ACC112 (cell line): ENCODE results near the gene NT5C1B.

ENCODE experiments used
- H2AFZ ChIP-seq: fragments of 200-600 bp; sonication (generic); one replicate; pipeline ENCODE4 v1.6.0; 2017; ENCODE audit warnings: antibody characterized with exemption, low read length; ENCODE audit not compliant: unreplicated experiment
- H3K27ac ChIP-seq: fragments of 200-600 bp; sonication (generic); 2 replicates; pipeline ENCODE4 v1.5.1; 2014; ENCODE audit warnings: low read depth, mild to moderate bottlenecking, antibody characterized with exemption, low read length, moderate library complexity
- H3K27me3 ChIP-seq: fragments of 200-600 bp; sonication (generic); 2 replicates; pipeline ENCODE4 v1.6.1; 2014; ENCODE audit warnings: mild to moderate bottlenecking, antibody characterized with exemption, low read length, moderate library complexity, mixed read lengths; ENCODE audit not compliant: insufficient read depth
- H3K36me3 ChIP-seq: fragments of 200-600 bp; sonication (generic); 2 replicates; pipeline ENCODE4 v1.6.1; 2016; ENCODE audit warnings: mild to moderate bottlenecking, antibody characterized with exemption, low read length, moderate library complexity, mixed read lengths; ENCODE audit not compliant: insufficient read depth
- H3K4me1 ChIP-seq: fragments of 200-600 bp; sonication (generic); one replicate; pipeline ENCODE4 v1.6.1; 2016; ENCODE audit warnings: low read length, mixed read lengths; ENCODE audit not compliant: insufficient read depth, unreplicated experiment, control insufficient read depth
- H3K4me3 ChIP-seq: fragments of 200-600 bp; sonication (generic); 2 replicates; pipeline ENCODE4 v1.5.1; 2014; ENCODE audit warnings: mild to moderate bottlenecking, low read depth, low read length
- H3K79me2 ChIP-seq: fragments of 200-600 bp; sonication (generic); one replicate; pipeline ENCODE4 v1.6.0; 2016; ENCODE audit warnings: low read length; ENCODE audit not compliant: control insufficient read depth, unreplicated experiment, insufficient read depth

NT5C1B gene

GRCh38 chr2:18620867-18621632 is 31.7 kb upstream of the NT5C1B start:
- Histone ChIP-seq H3K4me3 (no peak overlapping the region), H3K27me3 (no peaks in the 10 kb centered on the region), H3K4me1 (peaks cover 40% of the 10 kb centered on the region), H3K27ac (peak overlapping the region; percentile 17; the same call in 1 of the 2 replicates), H2AFZ (peak overlapping the region; percentile 64), H3K36me3 (0 out of 2 replicates have a peak, but pooled peaks cover 5% of the 10 kb centered on the region), H3K79me2 (no peaks in the 10 kb centered on the region)

- Histone ChIP-seq H3K27ac (no peak overlapping the region), H3K4me1 (peaks cover 28% of the 10 kb centered on the region), H2AFZ (no peak overlapping the region), H3K27me3 (no peaks in the 10 kb centered on the region), H3K4me3 (no peak overlapping the region), H3K36me3 (0 out of 2 replicates have a peak, but pooled peaks cover 5% of the 10 kb centered on the region), H3K79me2 (no peaks in the 10 kb centered on the region)
Measured at GRCh38 chr2:18619091-18619490, 29.7 kb upstream of the NT5C1B start.

- Histone ChIP-seq H2AFZ (no peak overlapping the region), H3K27ac (no peak overlapping the region), H3K36me3 (0 out of 2 replicates have a peak, but pooled peaks cover 5% of the 10 kb centered on the region), H3K4me3 (no peak overlapping the region), H3K4me1 (peaks cover 18% of the 10 kb centered on the region), H3K27me3 (no peaks in the 10 kb centered on the region), H3K79me2 (no peaks in the 10 kb centered on the region)
Measured at GRCh38 chr2:18614041-18614440, 24.7 kb upstream of the NT5C1B start.

- H3K79me2 ChIP-seq = no peaks in the 10 kb centered on the region
- H3K27me3 ChIP-seq = no peaks in the 10 kb centered on the region
- no peak overlapping the region for H3K4me3 ChIP-seq
- peaks cover 18% of the 10 kb centered on the region for H3K4me1 ChIP-seq
- no peak overlapping the region for H3K27ac ChIP-seq
- no peak overlapping the region for H2AFZ ChIP-seq
- H3K36me3 ChIP-seq = no peaks in the 10 kb centered on the region
Measured at GRCh38 chr2:18612133-18612532, 22.8 kb upstream of the NT5C1B start.

DNA sequence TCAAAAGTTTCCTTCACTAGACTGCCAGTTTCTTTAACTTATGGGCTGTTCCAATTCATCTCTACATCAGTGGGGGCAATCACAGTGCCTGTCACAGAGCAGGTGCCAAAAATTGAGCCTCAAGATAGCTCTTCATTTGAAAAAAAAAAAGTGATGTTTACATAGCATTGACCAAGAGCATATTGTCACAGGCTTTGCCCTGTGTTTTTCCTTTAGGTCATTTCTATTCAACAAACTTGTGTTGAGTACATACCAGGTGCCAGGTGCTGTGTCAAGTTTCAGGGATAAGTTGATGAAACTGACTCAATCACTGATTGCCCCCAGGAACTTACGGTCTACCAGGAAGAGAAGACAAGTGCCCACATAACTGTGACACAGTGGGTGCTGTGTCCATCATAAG is 22.2 kb upstream of the NT5C1B start:
- Histone ChIP-seq H3K4me1 (peaks cover 18% of the 10 kb centered on the region), H3K27me3 (no peaks in the 10 kb centered on the region), H2AFZ (no peak overlapping the region), H3K79me2 (no peaks in the 10 kb centered on the region), H3K4me3 (no peak overlapping the region), H3K36me3 (no peaks in the 10 kb centered on the region), H3K27ac (no peak overlapping the region)

GRCh38 chr2:18611184-18611583 is 21.8 kb upstream of the NT5C1B start:
- H3K4me1 ChIP-seq = peaks cover 18% of the 10 kb centered on the region
- no peaks in the 10 kb centered on the region for H3K27me3 ChIP-seq
- H3K4me3 ChIP-seq = no peak overlapping the region
- H3K27ac ChIP-seq = no peak overlapping the region
- no peaks in the 10 kb centered on the region for H3K79me2 ChIP-seq
- H2AFZ ChIP-seq = no peak overlapping the region
- H3K36me3 ChIP-seq = no peaks in the 10 kb centered on the region

GRCh38 chr2:18610651-18611050 is 21.3 kb upstream of the NT5C1B start:
- Histone ChIP-seq H3K27ac (no peak overlapping the region), H2AFZ (no peak overlapping the region), H3K4me3 (no peak overlapping the region), H3K79me2 (no peaks in the 10 kb centered on the region), H3K27me3 (no peaks in the 10 kb centered on the region), H3K36me3 (no peaks in the 10 kb centered on the region), H3K4me1 (peaks cover 18% of the 10 kb centered on the region)

GRCh38 chr2:18610090-18610489 is 20.7 kb upstream of the NT5C1B start:
- no peaks in the 10 kb centered on the region for H3K36me3 ChIP-seq

DNA sequence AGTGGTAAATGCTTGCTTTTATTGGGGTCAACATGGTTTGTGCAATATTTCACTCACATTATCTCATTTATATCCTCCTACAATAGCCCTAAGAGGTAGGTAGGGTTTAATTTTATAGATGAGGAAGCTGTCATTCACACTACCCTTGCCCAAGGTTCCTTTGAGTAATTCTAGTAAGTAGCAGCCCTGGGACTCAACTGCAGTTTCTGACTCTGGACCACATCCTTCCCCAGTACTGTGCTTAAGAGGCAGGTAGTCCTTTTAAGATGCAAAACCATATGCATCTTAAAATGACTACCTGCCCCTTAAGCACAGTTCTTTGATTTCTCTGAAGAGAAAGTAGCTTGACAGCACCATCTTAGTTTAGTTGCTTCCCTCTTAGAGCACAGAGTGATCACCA is 15.7 kb upstream of the NT5C1B start:
- Histone ChIP-seq H3K27ac (no peak overlapping the region), H3K4me1 (peaks cover 14% of the 10 kb centered on the region), H2AFZ (no peak overlapping the region), H3K79me2 (no peaks in the 10 kb centered on the region), H3K36me3 (no peaks in the 10 kb centered on the region), H3K4me3 (no peak overlapping the region), H3K27me3 (no peaks in the 10 kb centered on the region)

More at GRCh38 chr2:18610090-18610489, 20.7 kb upstream of the NT5C1B start:
- Histone ChIP-seq H3K27me3 (no peaks in the 10 kb centered on the region), H3K79me2 (no peaks in the 10 kb centered on the region), H2AFZ (no peak overlapping the region), H3K27ac (no peak overlapping the region), H3K4me1 (peaks cover 18% of the 10 kb centered on the region), H3K4me3 (no peak overlapping the region)

DNA sequence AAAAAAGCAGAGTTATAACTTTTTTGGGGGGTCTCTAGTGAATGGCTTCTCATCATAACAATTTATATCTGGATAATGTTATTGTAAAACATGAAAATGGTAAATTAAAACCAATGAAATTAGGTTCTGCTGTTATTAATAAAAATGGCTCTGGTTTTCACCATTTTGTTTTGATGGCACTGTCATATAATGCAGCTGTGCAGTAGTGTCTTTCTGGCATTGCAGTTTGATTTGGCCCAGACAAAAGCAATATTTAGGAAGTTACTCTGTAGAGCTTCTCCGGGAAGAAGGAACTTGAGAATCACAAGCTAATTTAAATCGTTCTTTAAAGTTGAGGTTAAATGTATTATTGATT is 15.1 kb upstream of the NT5C1B start:
- Histone ChIP-seq H3K79me2 (no peaks in the 10 kb centered on the region), H3K27me3 (no peaks in the 10 kb centered on the region), H3K27ac (no peak overlapping the region), H3K36me3 (no peaks in the 10 kb centered on the region), H3K4me3 (no peak overlapping the region), H2AFZ (no peak overlapping the region), H3K4me1 (peaks cover 20% of the 10 kb centered on the region)

DNA sequence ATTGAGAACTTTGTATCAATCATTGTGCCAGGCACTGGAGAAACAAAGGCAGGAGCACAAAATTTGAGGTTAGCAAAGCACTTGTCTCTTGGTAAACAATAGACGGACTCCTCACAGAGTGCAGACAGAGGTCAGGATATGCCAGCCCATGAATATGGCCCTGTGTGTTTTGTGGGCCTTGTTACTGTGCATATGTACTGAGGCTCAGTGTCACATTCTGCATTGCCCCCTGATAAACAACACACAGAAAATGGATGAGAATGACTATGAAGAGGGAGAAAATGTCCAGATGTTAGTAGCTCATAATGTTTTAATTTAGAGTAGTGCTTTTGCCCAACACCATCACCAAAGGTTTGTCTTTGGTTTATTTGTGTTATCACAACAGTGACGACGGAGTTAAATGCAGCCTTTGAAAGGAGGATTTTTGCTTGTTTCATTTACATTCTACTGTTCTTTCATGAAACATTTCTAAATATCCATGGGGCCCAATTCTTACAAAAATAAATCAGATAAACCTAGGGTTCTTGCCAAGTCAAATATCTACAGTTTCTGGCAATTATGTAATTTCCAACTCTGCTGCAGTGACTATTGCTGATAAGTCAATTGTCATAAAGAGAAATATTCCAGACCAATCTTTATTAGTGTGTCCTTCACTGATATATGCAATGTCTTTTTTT is 14.6 kb upstream of the NT5C1B start:
- no peaks in the 10 kb centered on the region for H3K27me3 ChIP-seq
- H3K4me3 ChIP-seq = no peak overlapping the region
- no peaks in the 10 kb centered on the region for H3K36me3 ChIP-seq
- no peaks in the 10 kb centered on the region for H3K79me2 ChIP-seq
- peaks cover 25% of the 10 kb centered on the region for H3K4me1 ChIP-seq
- no peak overlapping the region for H2AFZ ChIP-seq
- no peak overlapping the region for H3K27ac ChIP-seq
